Measurements from ENCODE around the gene TXNRD1.

The TXNRD1 gene

GRCh38 chr12:104249017-104249416 lies 33.4 kb downstream of the TXNRD1 start:
- H3K36me3 ChIP-seq (ENCODE audit: control insufficient read depth in 4 of 4, insufficient read depth in 4 of 4, low read length in 3 of 4) = no peaks in the 10 kb centered on the region
- ChIA-PET CTCF (interaction anchor here (0.6 kb wide), 1 partner anchor 15 kb away, joined by 3 read pairs; no protein-coding TSS in a partner anchor), POLR2A (no interaction called here)
- DNase-seq = peak in 2 of 3 donors; percentile 26 to 48
- peaks cover 0 to 6% (median under 1%) of the 10 kb centered on the region in 4 experiments for H3K4me1 ChIP-seq (ENCODE audit: control extremely low read depth in 1 of 4, control insufficient read depth in 4 of 4, insufficient read depth in 4 of 4, low read length in 3 of 4)
- no peaks in the 10 kb centered on the region for H3K9me3 ChIP-seq (ENCODE audit: control extremely low read depth in 1 of 5, control insufficient read depth in 4 of 5, insufficient read depth in 2 of 5, low read depth in 1 of 5, low read length in 4 of 5)
- no peaks in the 10 kb centered on the region for H3K27me3 ChIP-seq (replicated peaks in 2 of 5; ENCODE audit: control insufficient read depth in 4 of 5, insufficient read depth in 5 of 5, low read length in 4 of 5)
- no peak overlapping the region for H3K27ac ChIP-seq (ENCODE audit: insufficient read depth in 1 of 2, low read depth in 1 of 2, low read length in 2 of 2, poor library complexity in 1 of 2, severe bottlenecking in 2 of 2)
- H3K4me3 ChIP-seq (ENCODE audit: control insufficient read depth in 1 of 7, extremely low read depth in 1 of 7, insufficient read depth in 4 of 7, low read depth in 2 of 7, low read length in 6 of 7) = no peak overlapping the region
- 67% methylated on average over 1 of the region's 3 CpGs for WGBS (ENCODE audit: insufficient coverage)

DNA sequence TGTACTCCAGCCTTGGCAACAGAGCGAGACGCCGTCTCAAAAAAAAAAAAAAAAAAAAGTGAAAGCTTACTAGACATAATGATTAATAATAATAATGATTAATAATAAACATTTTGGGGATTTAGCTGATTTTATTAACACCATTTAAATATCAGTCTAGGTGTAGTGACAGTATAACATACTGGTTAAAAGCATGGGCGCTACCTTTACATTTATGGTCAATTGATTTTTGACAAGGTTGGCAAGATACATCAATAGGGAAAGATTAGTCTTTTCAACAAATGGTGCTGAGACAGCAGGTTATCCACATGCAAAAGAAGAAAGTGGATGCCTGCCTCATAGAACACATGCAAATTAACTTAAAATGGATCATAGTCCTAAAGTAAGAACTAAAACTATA lies 34.3 kb downstream of the TXNRD1 start:
- H3K4me1 ChIP-seq (ENCODE audit: control extremely low read depth in 1 of 4, control insufficient read depth in 4 of 4, insufficient read depth in 4 of 4, low read length in 3 of 4) = peaks cover 0 to 6% (median under 1%) of the 10 kb centered on the region in 4 experiments
- DNase-seq = no peak
- WGBS (ENCODE audit: insufficient coverage) = no CpG with 5 or more reads among the region's 4 CpGs
- no peaks in the 10 kb centered on the region for H3K27me3 ChIP-seq (replicated peaks in 2 of 5; ENCODE audit: control insufficient read depth in 4 of 5, insufficient read depth in 5 of 5, low read length in 4 of 5)
- H3K27ac ChIP-seq (ENCODE audit: insufficient read depth in 1 of 2, low read depth in 1 of 2, low read length in 2 of 2, poor library complexity in 1 of 2, severe bottlenecking in 2 of 2) = no peak overlapping the region
- no peaks in the 10 kb centered on the region for H3K36me3 ChIP-seq (ENCODE audit: control insufficient read depth in 4 of 4, insufficient read depth in 4 of 4, low read length in 3 of 4)
- CTCF ChIA-PET = interaction anchor here (0.9 kb wide), 2 partner anchors 26 to 38 kb away, joined by 3 read pairs; no protein-coding TSS in a partner anchor
- no peak overlapping the region for H3K4me3 ChIP-seq (ENCODE audit: control insufficient read depth in 1 of 7, extremely low read depth in 1 of 7, insufficient read depth in 4 of 7, low read depth in 2 of 7, low read length in 6 of 7)
- H3K9me3 ChIP-seq (ENCODE audit: control extremely low read depth in 1 of 5, control insufficient read depth in 4 of 5, insufficient read depth in 2 of 5, low read depth in 1 of 5, low read length in 4 of 5) = no peaks in the 10 kb centered on the region
- POLR2A ChIA-PET = no interaction called here

DNA sequence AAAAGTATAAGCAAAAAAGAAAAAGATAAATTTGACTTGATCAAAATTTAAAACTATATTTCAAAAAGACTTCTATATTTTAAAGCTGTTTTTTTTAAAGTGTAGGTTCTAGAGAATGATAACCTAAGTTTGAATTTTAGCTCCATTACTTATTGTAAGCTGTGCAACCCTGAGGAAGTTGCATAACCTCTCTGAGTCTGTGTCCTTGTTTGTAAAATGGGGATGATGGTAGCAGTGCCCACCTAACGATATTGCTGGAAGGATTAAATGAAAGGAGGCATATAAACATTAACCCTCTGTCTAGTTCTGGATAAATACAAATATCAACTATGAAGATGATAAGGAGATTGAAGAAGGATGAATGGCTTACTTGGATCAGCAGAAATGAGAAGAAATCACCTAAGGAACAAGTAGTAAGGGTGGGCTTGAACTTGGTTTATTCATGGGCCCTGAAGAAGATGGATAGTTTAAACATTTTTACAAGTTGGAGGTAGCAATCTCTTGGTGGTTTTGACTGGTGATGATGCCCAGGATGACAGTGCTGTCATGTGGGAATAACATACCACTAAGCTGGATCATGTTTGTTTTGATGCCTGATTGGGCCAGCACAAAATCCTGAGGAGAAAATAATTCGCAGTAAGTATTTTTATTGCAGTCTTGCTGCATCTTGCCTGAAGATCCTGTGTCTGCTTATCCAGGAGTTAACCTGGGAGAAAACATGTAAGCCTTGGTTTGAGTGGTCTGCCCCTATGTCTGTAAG lies 35.0 kb downstream of the TXNRD1 start:
- ChIA-PET CTCF (interaction anchor here (0.9 kb wide), 2 partner anchors 26 to 38 kb away, joined by 3 read pairs; no protein-coding TSS in a partner anchor), POLR2A (no interaction called here)
- no peaks in the 10 kb centered on the region for H3K27me3 ChIP-seq (replicated peaks in 2 of 5; ENCODE audit: control insufficient read depth in 4 of 5, insufficient read depth in 5 of 5, low read length in 4 of 5)
- no peak overlapping the region for H3K27ac ChIP-seq (ENCODE audit: insufficient read depth in 1 of 2, low read depth in 1 of 2, low read length in 2 of 2, poor library complexity in 1 of 2, severe bottlenecking in 2 of 2)
- H3K9me3 ChIP-seq (ENCODE audit: control extremely low read depth in 1 of 5, control insufficient read depth in 4 of 5, insufficient read depth in 2 of 5, low read depth in 1 of 5, low read length in 4 of 5) = no peaks in the 10 kb centered on the region
- peaks cover 0 to 6% (median under 1%) of the 10 kb centered on the region in 4 experiments for H3K4me1 ChIP-seq (ENCODE audit: control extremely low read depth in 1 of 4, control insufficient read depth in 4 of 4, insufficient read depth in 4 of 4, low read length in 3 of 4)
- H3K36me3 ChIP-seq (ENCODE audit: control insufficient read depth in 4 of 4, insufficient read depth in 4 of 4, low read length in 3 of 4) = no peaks in the 10 kb centered on the region
- no peak for DNase-seq
- WGBS (ENCODE audit: insufficient coverage) = 88% methylated on average over 1 of the region's 2 CpGs
- no peak overlapping the region for H3K4me3 ChIP-seq (ENCODE audit: control insufficient read depth in 1 of 7, extremely low read depth in 1 of 7, insufficient read depth in 4 of 7, low read depth in 2 of 7, low read length in 6 of 7)

GRCh38 chr12:104257913-104258472 lies 42.4 kb downstream of the TXNRD1 start:
- Histone ChIP-seq H3K9me3 (ENCODE audit: control extremely low read depth in 1 of 5, control insufficient read depth in 4 of 5, insufficient read depth in 2 of 5, low read depth in 1 of 5, low read length in 4 of 5) (no peaks in the 10 kb centered on the region), H3K4me1 (ENCODE audit: control extremely low read depth in 1 of 4, control insufficient read depth in 4 of 4, insufficient read depth in 4 of 4, low read length in 3 of 4) (peaks cover 0 to 5% (median under 1%) of the 10 kb centered on the region in 4 experiments), H3K27me3 (replicated peaks in 2 of 5; ENCODE audit: control insufficient read depth in 4 of 5, insufficient read depth in 5 of 5, low read length in 4 of 5) (no peaks in the 10 kb centered on the region), H3K36me3 (ENCODE audit: control insufficient read depth in 4 of 4, insufficient read depth in 4 of 4, low read length in 3 of 4) (no peaks in the 10 kb centered on the region), H3K27ac (ENCODE audit: insufficient read depth in 1 of 2, low read depth in 1 of 2, low read length in 2 of 2, poor library complexity in 1 of 2, severe bottlenecking in 2 of 2) (no peak overlapping the region), H3K4me3 (ENCODE audit: control insufficient read depth in 1 of 7, extremely low read depth in 1 of 7, insufficient read depth in 4 of 7, low read depth in 2 of 7, low read length in 6 of 7) (no peak overlapping the region)
- no peak for DNase-seq
- ChIA-PET POLR2A (no interaction called here), CTCF (interaction anchor here (1.5 kb wide), 1 partner anchor 29 kb away, joined by 4 read pairs; no protein-coding TSS in a partner anchor)

DNA sequence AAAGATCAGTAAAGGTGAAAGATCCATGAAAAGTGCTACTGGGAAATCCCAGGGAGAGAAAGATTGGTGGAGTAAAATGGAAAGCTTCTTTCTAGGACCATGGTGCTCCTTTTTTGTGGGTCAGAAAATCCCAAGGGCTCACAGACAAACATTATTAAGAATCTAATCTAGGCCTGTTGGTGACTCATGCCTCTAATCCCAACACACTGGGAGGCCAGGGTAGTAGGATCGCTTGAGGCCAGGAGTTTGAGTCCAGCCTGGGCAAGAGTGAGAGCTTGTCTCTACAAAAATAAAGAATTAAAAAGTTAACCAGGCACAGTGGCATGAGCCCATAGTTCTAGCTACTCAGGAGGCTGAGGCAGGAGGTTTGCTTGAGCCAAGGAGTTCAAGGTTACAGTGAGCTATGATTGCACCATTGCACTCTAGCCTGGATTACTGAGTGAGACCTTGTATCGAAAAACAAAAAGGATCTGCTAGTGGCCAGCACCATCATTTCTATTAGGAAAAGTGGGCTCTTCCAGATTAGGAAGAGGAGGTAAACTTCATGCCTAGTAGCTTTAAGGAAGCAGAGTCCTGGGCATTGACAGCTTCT lies 43.0 kb downstream of the TXNRD1 start:
- Histone ChIP-seq H3K4me1 (ENCODE audit: control extremely low read depth in 1 of 4, control insufficient read depth in 4 of 4, insufficient read depth in 4 of 4, low read length in 3 of 4) (peaks cover 0 to 2% (median under 1%) of the 10 kb centered on the region in 4 experiments), H3K4me3 (ENCODE audit: control insufficient read depth in 1 of 7, extremely low read depth in 1 of 7, insufficient read depth in 4 of 7, low read depth in 2 of 7, low read length in 6 of 7) (no peak overlapping the region), H3K36me3 (ENCODE audit: control insufficient read depth in 4 of 4, insufficient read depth in 4 of 4, low read length in 3 of 4) (no peaks in the 10 kb centered on the region), H3K27ac (ENCODE audit: insufficient read depth in 1 of 2, low read depth in 1 of 2, low read length in 2 of 2, poor library complexity in 1 of 2, severe bottlenecking in 2 of 2) (no peak overlapping the region), H3K27me3 (replicated peaks in 2 of 5; ENCODE audit: control insufficient read depth in 4 of 5, insufficient read depth in 5 of 5, low read length in 4 of 5) (no peaks in the 10 kb centered on the region), H3K9me3 (ENCODE audit: control extremely low read depth in 1 of 5, control insufficient read depth in 4 of 5, insufficient read depth in 2 of 5, low read depth in 1 of 5, low read length in 4 of 5) (no peaks in the 10 kb centered on the region)
- CTCF ChIA-PET = interaction anchor here (1.5 kb wide), 1 partner anchor 28 kb away, joined by 4 read pairs; no protein-coding TSS in a partner anchor
- 100% methylated on average over 2 of the region's 2 CpGs for WGBS (ENCODE audit: insufficient coverage)
- POLR2A ChIA-PET = no interaction called here
- no peak for DNase-seq

DNA sequence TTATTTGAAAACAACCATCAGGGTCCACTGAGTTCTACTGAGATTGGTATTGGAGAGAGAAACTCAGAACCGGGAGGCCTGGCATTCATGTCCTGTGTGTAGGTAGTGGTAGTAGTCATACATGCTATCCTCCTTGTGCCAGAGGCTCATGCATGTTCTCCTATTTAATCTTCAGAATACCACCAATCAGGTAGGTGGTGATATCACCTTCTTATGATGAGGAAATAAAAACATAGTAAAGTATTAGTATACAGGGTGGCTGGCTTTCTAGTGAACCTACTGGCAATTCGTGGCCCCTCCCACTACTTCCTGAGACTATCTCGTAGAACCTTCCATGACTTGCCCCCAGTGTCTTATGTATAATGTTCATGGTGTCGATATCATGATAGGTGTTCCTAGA lies 47.4 kb downstream of the TXNRD1 start:
- no CpG with 5 or more reads among the region's 4 CpGs for WGBS (ENCODE audit: insufficient coverage)
- H3K36me3 ChIP-seq (ENCODE audit: control insufficient read depth in 4 of 4, insufficient read depth in 4 of 4, low read length in 3 of 4) = no peaks in the 10 kb centered on the region
- ChIA-PET CTCF (interaction anchor here (1.3 kb wide), 1 partner anchor 9 kb away, joined by 7 read pairs; no protein-coding TSS in a partner anchor), POLR2A (no interaction called here)
- H3K4me3 ChIP-seq (ENCODE audit: control insufficient read depth in 1 of 7, extremely low read depth in 1 of 7, insufficient read depth in 4 of 7, low read depth in 2 of 7, low read length in 6 of 7) = no peak overlapping the region
- H3K4me1 ChIP-seq (ENCODE audit: control extremely low read depth in 1 of 4, control insufficient read depth in 4 of 4, insufficient read depth in 4 of 4, low read length in 3 of 4) = peaks cover 0 to 8% (median 1%) of the 10 kb centered on the region in 4 experiments
- DNase-seq = peak in 1 of 3 donors; percentile 10
- no peaks in the 10 kb centered on the region for H3K9me3 ChIP-seq (ENCODE audit: control extremely low read depth in 1 of 5, control insufficient read depth in 4 of 5, insufficient read depth in 2 of 5, low read depth in 1 of 5, low read length in 4 of 5)
- H3K27me3 ChIP-seq (replicated peaks in 2 of 5; ENCODE audit: control insufficient read depth in 4 of 5, insufficient read depth in 5 of 5, low read length in 4 of 5) = no peaks in the 10 kb centered on the region
- no peak overlapping the region for H3K27ac ChIP-seq (ENCODE audit: insufficient read depth in 1 of 2, low read depth in 1 of 2, low read length in 2 of 2, poor library complexity in 1 of 2, severe bottlenecking in 2 of 2)
